Liver (tissue), 3 donors: ENCODE data around the gene MAPK1.
"Not testable (repeated sequence)": the region's sequence is repeated elsewhere in the genome, so short reads cannot be mapped to it uniquely, and the experiment has no call there.

ENCODE experiments used
- GABPA ChIP-seq, 2 donors: IDR thresholded peaks in 1 of 2; conservative IDR thresholded peaks in 1 of 2; 2 replicates each; pipeline ENCODE4 v1.6.1; 2016; ENCODE audit warnings: antibody characterized with exemption in 2 of 2, mild to moderate bottlenecking in 1 of 2, moderate library complexity in 1 of 2
- RXRA ChIP-seq, 2 donors: IDR thresholded peaks; 2 replicates each; pipeline ENCODE4 v1.6.1; 2017 to 2018; ENCODE audit warnings: antibody characterized with exemption in 2 of 2, mild to moderate bottlenecking in 1 of 2
- TAF1 ChIP-seq: conservative IDR thresholded peaks from 2 replicates; pipeline ENCODE4 v1.6.1; 2016; ENCODE audit warnings: antibody characterized with exemption, mild to moderate bottlenecking
- YY1 ChIP-seq: IDR thresholded peaks from 2 replicates; pipeline ENCODE4 v1.6.1; 2016; ENCODE audit warnings: antibody characterized with exemption, mild to moderate bottlenecking
- TF ChIP-seq, protein P1 (sequence below): fragments of 150-350 bp; IDR thresholded peaks from 2 replicates; pipeline ENCODE4 v1.5.1; 2017; ENCODE audit warnings: improper control_type of control experiment, low read depth, low read length; ENCODE audit not compliant: missing input control
- TF ChIP-seq, protein P2 (sequence below): IDR thresholded peaks from 2 replicates; pipeline ENCODE4 v1.6.1; 2016; ENCODE audit warnings: antibody characterized with exemption, mild to moderate bottlenecking
- TF ChIP-seq, protein P3 (sequence below): IDR thresholded peaks from 2 replicates; pipeline ENCODE4 v1.6.1; 2016; ENCODE audit warnings: antibody characterized with exemption
- TF ChIP-seq, protein P4 (sequence below): IDR thresholded peaks from 2 replicates; pipeline ENCODE4 v1.6.1; 2016; ENCODE audit warnings: antibody characterized with exemption
- donor health status: healthy.
- donor health status: healthy.

DNA sequence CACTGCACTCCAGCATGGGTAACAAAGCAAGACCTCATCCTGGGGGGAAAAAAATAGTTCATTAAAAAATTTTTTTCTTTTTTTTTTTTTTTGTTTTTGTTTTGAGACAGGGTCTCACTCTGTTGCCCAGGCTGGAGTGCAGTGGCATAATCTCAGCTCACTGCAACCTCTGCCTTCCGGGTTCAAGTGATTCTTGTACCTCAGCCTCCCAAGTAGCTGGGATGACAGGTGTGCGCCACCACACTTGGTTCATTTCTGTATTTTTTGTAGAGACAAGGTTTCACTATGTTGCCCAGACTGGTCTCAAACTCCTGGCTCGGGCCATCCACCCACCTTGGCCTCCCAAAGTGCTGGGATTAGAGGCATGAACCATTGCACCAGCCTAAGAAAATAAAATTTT is 142.9 kb downstream of the MAPK1 start:
- not testable (repeated sequence) for TF ChIP-seq RXRA (IDR thresholded peaks at IDR 0.05); TAF1; GABPA (IDR thresholded peaks at IDR 0.05 in 1 of 2, conservative IDR thresholded peaks at IDR 0.05 in 1 of 2); YY1
- TF ChIP-seq, protein P1, sequence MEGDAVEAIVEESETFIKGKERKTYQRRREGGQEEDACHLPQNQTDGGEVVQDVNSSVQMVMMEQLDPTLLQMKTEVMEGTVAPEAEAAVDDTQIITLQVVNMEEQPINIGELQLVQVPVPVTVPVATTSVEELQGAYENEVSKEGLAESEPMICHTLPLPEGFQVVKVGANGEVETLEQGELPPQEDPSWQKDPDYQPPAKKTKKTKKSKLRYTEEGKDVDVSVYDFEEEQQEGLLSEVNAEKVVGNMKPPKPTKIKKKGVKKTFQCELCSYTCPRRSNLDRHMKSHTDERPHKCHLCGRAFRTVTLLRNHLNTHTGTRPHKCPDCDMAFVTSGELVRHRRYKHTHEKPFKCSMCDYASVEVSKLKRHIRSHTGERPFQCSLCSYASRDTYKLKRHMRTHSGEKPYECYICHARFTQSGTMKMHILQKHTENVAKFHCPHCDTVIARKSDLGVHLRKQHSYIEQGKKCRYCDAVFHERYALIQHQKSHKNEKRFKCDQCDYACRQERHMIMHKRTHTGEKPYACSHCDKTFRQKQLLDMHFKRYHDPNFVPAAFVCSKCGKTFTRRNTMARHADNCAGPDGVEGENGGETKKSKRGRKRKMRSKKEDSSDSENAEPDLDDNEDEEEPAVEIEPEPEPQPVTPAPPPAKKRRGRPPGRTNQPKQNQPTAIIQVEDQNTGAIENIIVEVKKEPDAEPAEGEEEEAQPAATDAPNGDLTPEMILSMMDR: not testable (repeated sequence)
- TF ChIP-seq, protein P2, sequence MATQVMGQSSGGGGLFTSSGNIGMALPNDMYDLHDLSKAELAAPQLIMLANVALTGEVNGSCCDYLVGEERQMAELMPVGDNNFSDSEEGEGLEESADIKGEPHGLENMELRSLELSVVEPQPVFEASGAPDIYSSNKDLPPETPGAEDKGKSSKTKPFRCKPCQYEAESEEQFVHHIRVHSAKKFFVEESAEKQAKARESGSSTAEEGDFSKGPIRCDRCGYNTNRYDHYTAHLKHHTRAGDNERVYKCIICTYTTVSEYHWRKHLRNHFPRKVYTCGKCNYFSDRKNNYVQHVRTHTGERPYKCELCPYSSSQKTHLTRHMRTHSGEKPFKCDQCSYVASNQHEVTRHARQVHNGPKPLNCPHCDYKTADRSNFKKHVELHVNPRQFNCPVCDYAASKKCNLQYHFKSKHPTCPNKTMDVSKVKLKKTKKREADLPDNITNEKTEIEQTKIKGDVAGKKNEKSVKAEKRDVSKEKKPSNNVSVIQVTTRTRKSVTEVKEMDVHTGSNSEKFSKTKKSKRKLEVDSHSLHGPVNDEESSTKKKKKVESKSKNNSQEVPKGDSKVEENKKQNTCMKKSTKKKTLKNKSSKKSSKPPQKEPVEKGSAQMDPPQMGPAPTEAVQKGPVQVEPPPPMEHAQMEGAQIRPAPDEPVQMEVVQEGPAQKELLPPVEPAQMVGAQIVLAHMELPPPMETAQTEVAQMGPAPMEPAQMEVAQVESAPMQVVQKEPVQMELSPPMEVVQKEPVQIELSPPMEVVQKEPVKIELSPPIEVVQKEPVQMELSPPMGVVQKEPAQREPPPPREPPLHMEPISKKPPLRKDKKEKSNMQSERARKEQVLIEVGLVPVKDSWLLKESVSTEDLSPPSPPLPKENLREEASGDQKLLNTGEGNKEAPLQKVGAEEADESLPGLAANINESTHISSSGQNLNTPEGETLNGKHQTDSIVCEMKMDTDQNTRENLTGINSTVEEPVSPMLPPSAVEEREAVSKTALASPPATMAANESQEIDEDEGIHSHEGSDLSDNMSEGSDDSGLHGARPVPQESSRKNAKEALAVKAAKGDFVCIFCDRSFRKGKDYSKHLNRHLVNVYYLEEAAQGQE: not testable (repeated sequence)
- TF ChIP-seq, protein P3, sequence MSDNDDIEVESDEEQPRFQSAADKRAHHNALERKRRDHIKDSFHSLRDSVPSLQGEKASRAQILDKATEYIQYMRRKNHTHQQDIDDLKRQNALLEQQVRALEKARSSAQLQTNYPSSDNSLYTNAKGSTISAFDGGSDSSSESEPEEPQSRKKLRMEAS: not testable (repeated sequence)
- TF ChIP-seq, protein P4, sequence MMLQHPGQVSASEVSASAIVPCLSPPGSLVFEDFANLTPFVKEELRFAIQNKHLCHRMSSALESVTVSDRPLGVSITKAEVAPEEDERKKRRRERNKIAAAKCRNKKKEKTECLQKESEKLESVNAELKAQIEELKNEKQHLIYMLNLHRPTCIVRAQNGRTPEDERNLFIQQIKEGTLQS: not testable (repeated sequence)
